ENCODE data around the gene NOL8. TPM values are rescaled to one million over a fixed set of nuclear protein-coding genes. Genes with fewer than 3 reads are reported as not detected.

The NOL8 gene
- total and polyA plus RNA-seq, 11 donors: 8.1 to 25.6 (median 14.8) TPM

DNA sequence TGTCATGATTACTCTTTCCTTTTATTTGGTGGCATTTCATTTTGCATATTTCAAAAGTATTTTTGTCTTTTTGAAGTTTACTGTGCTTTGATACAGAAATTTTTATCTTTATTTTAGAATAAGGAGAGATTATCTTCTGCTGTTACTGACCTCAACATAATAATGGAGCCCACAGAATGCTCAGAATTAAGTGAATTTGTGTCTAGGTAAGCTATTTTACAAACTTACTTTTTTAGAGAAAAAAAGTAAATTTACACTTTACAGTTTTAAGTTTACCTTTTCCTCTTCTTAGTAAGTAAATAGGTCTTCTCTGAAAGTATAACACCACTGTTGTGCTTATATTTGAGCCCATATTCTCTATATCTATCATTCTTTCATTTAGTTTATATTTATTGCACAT is 20.4 kb upstream of the NOL8 start:
- Histone ChIP-seq H3K9me3 (no peaks in the 10 kb centered on the region), H3K36me3 (peaks cover 0 to 2% (median 0%) of the 10 kb centered on the region in 9 donors), H3K27me3 (no peaks in the 10 kb centered on the region), H3K4me1 (peaks cover 0 to 18% (median under 1%) of the 10 kb centered on the region in 12 donors), H3K27ac (no peak overlapping the region), H3K4me3 (no peak overlapping the region)
- TF ChIP-seq POLR2A (IDR thresholded peaks at IDR 0.05): no peak
- TF ChIP-seq, protein P1, sequence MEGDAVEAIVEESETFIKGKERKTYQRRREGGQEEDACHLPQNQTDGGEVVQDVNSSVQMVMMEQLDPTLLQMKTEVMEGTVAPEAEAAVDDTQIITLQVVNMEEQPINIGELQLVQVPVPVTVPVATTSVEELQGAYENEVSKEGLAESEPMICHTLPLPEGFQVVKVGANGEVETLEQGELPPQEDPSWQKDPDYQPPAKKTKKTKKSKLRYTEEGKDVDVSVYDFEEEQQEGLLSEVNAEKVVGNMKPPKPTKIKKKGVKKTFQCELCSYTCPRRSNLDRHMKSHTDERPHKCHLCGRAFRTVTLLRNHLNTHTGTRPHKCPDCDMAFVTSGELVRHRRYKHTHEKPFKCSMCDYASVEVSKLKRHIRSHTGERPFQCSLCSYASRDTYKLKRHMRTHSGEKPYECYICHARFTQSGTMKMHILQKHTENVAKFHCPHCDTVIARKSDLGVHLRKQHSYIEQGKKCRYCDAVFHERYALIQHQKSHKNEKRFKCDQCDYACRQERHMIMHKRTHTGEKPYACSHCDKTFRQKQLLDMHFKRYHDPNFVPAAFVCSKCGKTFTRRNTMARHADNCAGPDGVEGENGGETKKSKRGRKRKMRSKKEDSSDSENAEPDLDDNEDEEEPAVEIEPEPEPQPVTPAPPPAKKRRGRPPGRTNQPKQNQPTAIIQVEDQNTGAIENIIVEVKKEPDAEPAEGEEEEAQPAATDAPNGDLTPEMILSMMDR (IDR thresholded peaks at IDR 0.05): no peak
- intact Hi-C loops (cut with DNase I): loop anchor here in 5 of 10 donors (10.0 kb wide), 3 partner anchors 89 to 449 kb away; no protein-coding TSS in a partner anchor
- DNase-seq (no peak), ATAC-seq (no peak)

DNA sequence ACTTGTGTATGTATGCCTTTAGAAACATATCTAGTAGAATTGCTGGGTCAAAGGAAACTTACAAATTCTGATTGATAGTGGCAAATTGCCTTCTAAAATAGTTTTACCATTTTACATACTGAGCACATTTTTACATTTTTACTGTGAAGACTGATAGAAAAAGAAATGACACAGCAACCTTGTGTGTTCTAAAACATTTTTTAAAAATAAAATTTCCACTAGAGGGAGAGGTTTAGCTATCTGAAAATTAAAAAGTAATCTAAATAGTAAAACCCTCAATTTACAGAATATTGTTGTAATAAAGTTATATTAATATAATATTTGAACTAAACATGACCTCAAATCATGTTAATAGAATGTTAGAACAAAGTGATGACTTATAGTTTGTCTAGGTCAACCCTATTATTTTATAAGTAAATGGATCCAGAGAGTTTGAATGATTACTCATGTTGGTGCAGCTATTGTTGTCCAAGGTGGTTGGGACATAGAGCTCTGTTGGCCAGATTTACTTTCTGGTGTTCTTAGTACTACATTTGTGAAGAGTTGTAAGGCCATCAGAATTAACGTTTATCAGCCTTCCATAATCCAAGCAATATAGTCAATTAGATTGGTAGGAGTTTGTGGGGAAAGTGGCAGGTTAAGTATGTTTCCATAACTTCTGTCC is 17.8 kb upstream of the NOL8 start:
- H3K36me3 ChIP-seq: peaks cover 0 to 22% (median 3%) of the 10 kb centered on the region in 9 donors
- no peaks in the 10 kb centered on the region for H3K27me3 ChIP-seq
- ATAC-seq (no peak), DNase-seq (no peak)
- H3K27ac ChIP-seq: peak overlapping the region in 2 of 12 donors; percentile 0 to 6
- no peak overlapping the region for H3K4me3 ChIP-seq
- TF ChIP-seq POLR2A (IDR thresholded peaks at IDR 0.05): no peak
- TF ChIP-seq, protein P1 (IDR thresholded peaks at IDR 0.05): peak in 9 of 12 donors; percentile 20 to 57 (median 37)
- no peaks in the 10 kb centered on the region for H3K9me3 ChIP-seq
- intact Hi-C loops (cut with DNase I): loop anchor here in 8 of 10 donors (1.0 to 10.0 kb wide), 7 partner anchors 92 to 452 kb away; no protein-coding TSS in a partner anchor
- H3K4me1 ChIP-seq: peaks cover 0 to 8% (median 0%) of the 10 kb centered on the region in 12 donors
- WGBS, 4 donors: 75 to 86% (median 81%) methylated on average over 1 of the region's 1 CpG

DNA sequence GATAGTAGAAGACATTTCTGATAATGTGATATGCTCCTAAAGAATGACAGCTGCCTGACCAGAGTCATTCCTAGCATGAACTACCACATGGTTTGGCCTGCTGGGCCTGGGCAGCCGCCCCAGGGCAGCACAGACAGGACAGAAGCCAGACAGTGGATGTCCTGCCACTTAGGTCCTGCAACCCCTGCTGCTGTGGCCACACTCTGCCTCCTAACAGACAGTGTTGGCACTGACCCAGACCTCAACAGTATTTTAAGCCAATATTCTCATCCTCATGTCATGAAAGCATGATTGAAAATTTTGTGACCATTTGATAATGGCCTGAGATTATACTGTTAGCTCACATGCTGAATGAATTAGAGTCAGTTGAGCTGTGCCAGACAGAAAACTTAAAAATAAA is 16.4 kb upstream of the NOL8 start:
- DNase-seq: no peak
- intact Hi-C loops (cut with DNase I): loop anchor here in 7 of 10 donors (5.0 to 10.0 kb wide), 5 partner anchors 93 to 453 kb away; no protein-coding TSS in a partner anchor
- Histone ChIP-seq H3K4me3 (no peak overlapping the region), H3K36me3 (peaks cover 0 to 34% (median 9%) of the 10 kb centered on the region in 9 donors), H3K9me3 (no peaks in the 10 kb centered on the region), H3K27ac (no peak overlapping the region), H3K27me3 (no peaks in the 10 kb centered on the region), H3K4me1 (peaks cover 0 to 8% (median 0%) of the 10 kb centered on the region in 12 donors)
- ATAC-seq: no peak
- TF ChIP-seq POLR2A (IDR thresholded peaks at IDR 0.05): no peak
- TF ChIP-seq, protein P1 (IDR thresholded peaks at IDR 0.05): no peak
- 93 to 100% (median 96%) methylated on average over 1 of the region's 1 CpG for WGBS, 4 donors

DNA sequence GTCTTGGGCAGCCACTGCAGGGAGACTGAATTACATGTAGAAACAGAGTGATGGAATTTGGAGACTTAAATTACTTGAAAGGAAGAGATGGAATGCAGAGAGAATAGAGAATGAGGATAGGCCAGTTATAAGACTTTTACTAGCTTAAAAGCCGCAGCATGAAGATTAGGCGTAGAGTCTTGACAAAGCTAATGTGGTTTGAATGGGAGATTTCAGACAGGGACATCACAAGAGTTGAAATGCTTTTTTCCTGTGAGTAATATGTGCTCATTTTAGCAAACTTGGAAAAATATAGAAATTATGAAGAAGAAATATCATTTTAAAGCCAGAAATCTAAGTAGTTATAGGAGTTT is 8.1 kb upstream of the NOL8 start:
- intact Hi-C loops (cut with DNase I): loop anchor here in 1 of 10 donors (10.0 kb wide), 1 partner anchor 102 kb away; no protein-coding TSS in a partner anchor
- 78 to 89% (median 85%) methylated on average over 2 of the region's 2 CpGs for WGBS, 4 donors

More for the DNA sequence above, 8.1 kb upstream of the NOL8 start:
- H3K4me1 ChIP-seq: peaks cover 0 to 15% (median 0%) of the 10 kb centered on the region in 12 donors
- DNase-seq (no peak), ATAC-seq (peak; percentile 29 to 58 (median 44))
- no peak overlapping the region for H3K4me3 ChIP-seq
- no peak for TF ChIP-seq POLR2A (IDR thresholded peaks at IDR 0.05)
- TF ChIP-seq, protein P1 (IDR thresholded peaks at IDR 0.05): no peak
- peak overlapping the region in 10 of 12 donors; percentile 6 to 82 (median 48) for H3K27ac ChIP-seq
- H3K27me3 ChIP-seq: no peaks in the 10 kb centered on the region
- peaks cover 0 to 18% (median 8%) of the 10 kb centered on the region in 9 donors for H3K36me3 ChIP-seq
- H3K9me3 ChIP-seq: no peaks in the 10 kb centered on the region

All from heart left ventricle (tissue), 16 donors.